GM21737 (cell line): Measurements from ENCODE around the gene CERS4.
"Not testable (repeated sequence)": the region's sequence is repeated elsewhere in the genome, so short reads cannot be mapped to it uniquely, and the experiment has no call there.

Experiments used
- ATAC-seq: cut with Tn5 transposase; IDR thresholded peaks from one replicate; pipeline ENCODE4 v1.9.1; 2021; ENCODE audit warnings: mild to moderate bottlenecking, moderate library complexity; ENCODE audit not compliant: unreplicated experiment

Gene CERS4

DNA sequence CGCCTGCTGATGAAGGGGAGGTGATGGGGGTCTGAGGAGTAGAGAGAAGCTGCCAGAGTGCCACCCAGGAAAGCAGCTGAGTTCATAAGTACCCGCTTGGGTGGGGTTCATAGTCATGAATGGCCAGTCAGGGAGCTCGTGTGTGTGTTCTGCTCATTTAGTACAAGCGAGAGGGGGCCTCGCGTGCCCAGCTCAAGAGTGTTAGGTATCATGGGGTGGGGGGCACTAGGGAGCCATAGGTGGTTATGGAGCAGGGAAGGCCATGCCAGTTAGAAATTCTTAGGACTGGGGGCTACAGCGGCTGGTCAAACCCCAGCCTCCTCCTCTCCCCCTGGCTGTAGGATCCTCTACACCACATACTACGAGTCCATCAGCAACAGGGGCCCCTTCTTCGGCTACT is 52.2 kb downstream of the CERS4 start:
- no peak for ATAC-seq

DNA sequence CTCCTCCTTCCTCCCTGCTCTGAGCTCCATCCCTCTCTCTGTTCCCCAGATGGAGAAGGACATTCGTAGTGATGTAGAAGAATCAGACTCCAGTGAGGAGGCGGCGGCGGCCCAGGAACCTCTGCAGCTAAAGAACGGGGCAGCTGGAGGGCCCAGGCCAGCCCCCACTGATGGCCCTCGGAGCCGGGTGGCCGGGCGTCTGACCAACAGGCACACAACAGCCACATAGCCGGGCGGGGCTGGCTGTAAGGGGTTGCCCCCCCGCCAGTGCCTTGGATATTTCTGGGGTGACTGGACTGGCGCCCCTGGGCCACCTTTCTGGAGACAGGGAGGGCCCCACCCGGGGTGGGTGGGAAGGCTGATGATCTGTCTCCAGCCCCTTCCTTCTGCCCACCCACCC is 52.7 kb downstream of the CERS4 start:
- ATAC-seq, result no peak

DNA sequence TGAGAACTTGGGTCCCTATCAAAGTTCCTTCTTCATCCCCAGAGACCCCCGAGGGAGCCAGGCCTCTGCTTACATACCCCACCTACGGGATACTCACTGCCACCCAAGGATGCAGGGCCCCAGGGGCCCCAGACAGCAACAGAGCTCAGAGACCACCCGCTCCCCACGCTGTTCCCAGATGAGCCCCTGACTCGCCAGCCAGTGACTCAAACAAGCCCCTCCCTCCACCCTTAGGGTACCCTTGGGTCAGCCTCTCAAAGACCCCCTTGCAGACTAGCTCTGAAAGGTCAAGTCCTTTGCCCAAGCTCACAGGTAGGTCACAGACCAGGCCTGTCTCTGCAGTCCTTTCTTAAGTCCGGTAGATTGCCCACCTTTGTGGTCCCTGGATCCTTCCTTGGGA is 53.3 kb downstream of the CERS4 start:
- ATAC-seq, result no peak

DNA sequence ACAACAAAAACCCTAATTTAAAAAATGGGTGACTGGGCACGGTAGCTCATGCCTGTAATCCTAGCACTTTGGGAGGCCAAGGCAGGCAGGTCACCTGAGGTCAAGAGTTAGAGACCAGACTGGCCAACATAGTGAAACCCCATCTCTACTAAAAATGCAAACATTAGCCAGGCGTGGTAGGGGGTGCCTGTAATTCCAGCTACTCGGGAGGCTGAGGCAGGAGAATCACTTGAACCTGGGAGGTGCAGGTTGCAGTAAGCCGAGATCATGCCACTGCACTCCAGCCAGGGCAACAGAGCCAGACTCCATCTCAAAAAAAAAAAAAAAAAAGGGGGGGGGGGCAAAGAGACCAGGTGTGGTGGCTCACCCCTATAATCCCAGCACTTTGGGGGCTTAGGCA is 55.1 kb downstream of the CERS4 start:
- not testable (repeated sequence) for ATAC-seq

DNA sequence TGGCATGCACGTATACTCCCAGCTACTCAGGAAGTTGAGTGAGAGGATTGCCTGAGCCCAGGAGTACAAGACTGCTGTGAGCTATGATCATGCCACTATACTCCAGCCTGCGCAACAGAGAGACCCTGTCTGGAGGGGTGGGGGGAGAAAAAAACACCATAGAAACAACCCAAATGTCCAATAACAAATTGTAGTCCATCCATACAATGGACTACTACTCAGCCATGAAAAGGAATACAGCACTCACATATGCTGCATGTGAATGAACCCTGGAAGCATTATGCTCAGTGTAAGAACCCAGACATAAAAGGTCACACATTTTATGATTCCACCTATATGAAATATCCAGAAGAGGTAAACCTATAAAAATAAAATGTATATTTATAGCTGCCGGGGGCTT is 56.7 kb downstream of the CERS4 start:
- ATAC-seq, result no peak

DNA sequence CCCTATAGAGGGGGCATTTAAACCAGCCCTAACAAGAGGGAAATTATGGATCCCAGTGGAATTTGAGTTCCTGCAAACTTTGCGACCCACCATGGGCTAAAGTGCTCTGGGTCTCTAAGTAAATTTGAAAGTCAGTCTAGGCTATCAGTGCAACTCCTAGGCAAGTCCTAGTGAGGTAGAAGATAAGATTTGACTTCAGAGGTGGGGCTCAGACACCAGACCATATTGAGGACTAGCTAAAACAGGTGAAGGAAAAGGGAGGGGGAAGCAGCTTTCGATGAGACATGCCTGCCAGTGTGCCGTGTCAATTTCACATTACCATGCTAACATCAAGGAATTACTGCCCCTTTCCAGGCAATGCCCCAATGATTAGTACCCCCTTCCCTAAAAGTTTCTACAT is 60.6 kb downstream of the CERS4 start:
- ATAC-seq, result no peak

DNA sequence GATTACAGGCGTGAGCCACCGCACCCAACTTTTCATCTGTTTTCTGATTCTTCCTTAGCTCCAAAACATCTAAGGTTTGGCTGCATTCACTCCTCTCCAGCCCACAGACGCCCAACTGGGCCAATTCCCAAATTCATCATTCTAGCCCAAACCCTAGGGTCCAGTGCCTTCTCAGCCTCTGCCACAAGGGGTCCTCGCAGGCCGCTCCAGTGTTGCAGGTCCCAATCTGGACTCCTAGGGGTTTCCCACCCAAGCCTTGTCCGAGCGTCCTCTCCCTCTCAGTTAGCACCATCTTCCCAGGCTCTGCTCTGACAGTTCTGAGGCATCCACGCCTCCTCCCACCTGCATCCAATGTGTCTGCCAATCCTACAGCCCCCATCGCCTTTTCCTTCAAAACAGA is 67.3 kb downstream of the CERS4 start:
- ATAC-seq, result not testable (repeated sequence)

DNA sequence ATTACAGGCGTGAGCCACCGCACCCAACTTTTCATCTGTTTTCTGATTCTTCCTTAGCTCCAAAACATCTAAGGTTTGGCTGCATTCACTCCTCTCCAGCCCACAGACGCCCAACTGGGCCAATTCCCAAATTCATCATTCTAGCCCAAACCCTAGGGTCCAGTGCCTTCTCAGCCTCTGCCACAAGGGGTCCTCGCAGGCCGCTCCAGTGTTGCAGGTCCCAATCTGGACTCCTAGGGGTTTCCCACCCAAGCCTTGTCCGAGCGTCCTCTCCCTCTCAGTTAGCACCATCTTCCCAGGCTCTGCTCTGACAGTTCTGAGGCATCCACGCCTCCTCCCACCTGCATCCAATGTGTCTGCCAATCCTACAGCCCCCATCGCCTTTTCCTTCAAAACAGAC is 82.2 kb downstream of the CERS4 start:
- ATAC-seq, result not testable (repeated sequence)

DNA sequence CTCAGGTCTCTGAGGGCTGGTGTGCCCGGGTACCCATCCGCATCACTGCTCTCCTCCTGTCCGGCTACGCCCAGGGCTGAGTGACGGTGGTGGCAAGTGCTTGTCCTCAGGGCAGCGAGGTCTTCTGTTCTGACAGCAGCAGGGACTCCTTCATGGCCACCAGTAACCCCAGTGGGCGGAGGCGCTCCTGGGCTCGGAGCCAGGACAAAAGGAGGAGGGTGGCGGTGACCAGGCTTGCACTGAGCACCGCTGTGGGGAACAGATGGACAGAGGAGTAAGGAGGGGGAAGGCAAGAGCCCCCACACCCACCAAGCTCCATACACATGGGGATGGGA is 93.2 kb downstream of the CERS4 start:
- no peak for ATAC-seq

DNA sequence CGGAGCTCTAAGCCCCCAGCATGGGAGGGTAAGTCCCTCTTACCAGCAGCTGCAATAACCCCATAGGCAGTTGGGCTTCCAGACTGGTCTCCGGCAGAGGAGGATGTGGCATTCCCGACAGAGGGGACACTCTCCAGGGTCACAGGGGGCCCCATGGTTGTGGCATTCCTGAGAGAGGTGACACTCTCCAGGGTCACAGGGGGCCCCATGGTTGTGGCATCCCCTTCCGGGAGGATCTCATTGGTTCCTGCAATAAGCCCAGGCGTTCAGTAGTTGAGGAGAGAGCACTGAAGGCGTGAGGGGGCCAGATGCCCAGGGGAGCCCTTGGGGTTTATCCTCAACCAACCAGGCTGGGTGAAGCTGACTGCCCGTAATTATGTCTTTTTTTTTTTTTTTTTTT is 93.6 kb downstream of the CERS4 start:
- ATAC-seq, result no peak

DNA sequence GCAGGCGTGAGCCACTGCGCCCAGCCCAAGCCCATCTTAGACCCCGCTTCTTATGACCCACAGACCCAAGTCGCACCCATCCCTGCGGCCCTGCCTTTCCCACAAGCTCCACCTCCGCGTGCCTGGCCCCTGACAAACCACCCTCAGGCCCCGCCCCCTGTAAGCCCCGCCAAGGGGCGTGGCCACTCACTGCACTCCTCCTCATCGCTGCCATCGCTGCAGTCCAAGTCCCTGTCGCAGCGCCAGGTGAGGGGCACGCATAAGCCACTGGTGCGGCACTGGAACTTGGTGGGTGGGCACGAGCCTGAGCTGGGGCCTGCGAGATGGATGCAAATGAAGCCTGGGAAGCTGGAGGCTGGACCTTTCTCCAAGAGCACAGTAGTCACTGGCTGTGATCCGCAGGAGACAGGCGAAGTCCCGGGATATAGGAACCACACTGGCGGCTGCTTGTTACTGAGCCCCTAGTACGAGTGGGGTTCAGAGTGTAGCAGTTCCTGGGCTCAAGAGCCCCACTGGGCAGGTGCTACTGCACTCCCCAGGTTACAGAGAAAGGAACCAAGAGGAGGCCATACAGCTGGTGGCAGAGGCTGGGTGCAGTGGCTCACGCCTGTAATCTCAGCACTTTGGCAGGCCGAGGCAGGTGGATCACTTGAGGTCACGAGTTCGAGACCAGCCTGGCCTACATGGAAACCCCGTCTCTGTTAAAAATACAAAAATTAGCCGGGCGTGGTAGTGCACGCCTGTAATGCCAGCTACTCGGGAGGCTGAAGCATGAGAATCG is 95.9 kb downstream of the CERS4 start:
- ATAC-seq, result no peak

DNA sequence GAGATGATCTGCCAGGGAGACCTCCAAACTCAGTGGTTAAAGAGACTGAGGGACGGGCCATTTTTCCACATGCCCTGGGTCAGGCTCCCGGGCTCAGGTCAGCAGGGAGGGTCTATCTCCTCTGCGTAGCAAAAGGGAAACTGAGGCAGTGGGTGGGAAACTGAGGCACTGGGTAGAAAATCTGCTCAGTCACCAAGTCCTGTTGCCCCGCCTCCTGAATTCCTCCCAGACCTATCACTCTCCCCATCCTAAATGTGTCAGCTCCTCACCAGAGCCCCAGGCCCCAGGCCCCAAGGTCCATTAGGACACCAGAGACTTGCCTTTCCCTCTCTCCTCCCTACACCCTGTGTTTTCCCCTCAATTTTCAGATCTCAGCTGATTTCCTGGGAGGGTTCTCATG is 96.6 kb downstream of the CERS4 start:
- ATAC-seq, result no peak

DNA sequence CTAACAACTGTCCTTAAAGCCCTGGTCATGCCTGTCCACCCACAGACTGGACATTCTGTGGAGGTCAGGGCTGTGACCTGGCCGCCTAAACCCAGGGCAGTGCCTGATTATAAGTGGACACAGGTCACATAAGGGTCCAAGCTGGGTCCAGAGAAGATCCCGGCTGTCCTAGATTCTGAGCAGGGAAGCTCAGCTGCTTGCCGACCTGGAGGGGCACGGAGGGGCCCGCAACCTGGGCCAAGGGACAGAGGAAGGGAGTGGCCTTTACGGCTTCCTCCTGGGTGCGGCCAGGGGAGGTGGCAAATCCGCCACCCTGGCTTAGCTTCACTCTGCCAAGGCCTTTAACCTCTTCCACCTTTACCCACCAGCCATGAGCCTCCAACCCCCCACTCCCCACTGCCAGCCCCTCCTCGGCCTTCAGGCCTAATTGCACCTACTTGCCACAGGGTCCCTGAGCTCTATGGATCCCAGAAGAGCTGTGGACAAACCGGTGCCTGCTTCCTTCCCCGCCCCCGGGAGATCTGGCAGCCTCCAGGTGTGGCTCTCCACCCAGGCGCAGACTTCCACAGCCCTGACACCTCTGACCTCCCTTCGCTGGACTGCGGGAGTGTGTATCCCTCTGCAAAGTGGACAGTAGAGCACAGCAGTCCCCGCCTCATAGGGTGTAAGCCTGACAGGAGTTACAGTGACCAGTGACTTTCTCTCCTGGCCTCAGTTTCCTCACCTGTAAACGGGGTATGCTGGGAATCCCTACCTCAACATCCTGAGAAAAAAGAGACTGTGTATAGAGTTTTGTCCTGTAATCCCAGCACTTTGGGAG is 97.3 kb downstream of the CERS4 start:
- no peak for ATAC-seq

DNA sequence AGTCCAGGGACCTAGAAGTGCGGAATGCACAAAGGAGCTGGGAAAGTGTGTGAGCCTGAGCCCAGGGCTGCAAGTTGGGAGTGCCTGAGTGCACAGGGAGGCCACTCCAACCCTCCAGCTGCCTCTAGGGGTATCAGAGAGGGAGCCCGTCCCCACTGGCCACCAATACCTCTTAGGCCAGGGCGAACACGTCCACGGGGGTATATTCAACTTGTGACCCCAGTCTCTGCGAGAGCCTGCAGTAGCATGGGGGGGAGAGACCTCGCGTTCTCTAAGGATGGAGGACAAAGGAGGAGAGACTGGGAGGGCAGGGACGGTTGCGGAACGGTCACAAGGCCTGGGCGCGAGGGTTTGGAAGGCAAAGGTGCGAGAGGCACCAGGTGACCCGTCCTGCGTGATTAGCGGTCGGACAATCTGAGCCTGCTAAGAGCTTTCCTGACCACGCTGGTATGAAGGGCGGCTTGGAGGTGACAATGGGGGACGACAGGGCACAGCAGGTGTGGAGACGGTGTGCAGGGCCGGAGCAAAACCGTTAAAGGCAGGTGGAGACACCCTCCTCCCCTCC is 98.3 kb downstream of the CERS4 start:
- no peak for ATAC-seq

DNA sequence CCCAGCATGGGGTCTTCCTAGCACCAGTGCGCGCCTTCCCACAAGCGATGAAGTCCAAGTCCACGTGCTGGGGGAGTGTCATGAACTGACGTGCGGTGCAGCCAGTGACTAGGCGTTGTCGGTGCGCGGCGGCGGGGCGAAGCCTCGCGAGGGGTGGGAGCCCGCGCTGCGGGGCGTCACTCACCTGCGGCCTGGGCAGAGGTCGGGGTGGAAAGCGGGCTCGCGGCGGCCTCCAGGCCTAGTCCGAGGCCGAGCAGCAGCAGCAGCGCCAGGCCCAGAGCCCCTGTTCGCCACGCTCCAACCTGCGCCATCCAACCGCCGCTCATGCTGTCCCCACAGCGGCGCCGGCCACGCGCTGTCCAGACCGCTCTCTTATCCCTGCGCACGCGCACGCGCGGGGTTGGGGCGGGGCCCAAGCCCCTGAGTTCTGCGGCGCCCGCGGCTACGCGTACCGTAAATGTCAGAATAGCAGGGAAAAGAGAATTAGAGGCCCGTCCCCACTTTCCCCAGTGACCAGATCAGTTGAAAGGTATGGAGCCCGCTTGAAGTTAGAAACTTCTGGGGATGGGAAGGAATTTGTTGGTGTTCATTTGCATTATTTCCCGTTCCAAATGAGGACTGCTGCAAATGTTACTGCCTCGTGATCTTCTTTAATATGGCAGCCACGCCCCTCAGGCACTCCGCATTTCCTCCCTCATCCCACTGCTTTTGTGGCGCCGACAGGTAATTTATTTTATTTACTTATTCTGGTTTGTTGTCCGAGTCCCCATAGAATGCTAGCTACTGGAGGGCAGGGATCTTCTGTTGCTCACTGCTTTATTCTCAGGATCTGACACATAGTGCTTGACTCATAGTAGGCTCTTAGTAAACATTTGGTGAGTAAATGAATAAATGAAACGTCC is 99.0 kb downstream of the CERS4 start, which contains the start of gene CD320:
CD320 (minus strand) TSS at position 394 of the 902 bp plus-strand sequence; CDS start at position 326, 68 bp downstream.
- ATAC-seq, result peak; percentile 76

DNA sequence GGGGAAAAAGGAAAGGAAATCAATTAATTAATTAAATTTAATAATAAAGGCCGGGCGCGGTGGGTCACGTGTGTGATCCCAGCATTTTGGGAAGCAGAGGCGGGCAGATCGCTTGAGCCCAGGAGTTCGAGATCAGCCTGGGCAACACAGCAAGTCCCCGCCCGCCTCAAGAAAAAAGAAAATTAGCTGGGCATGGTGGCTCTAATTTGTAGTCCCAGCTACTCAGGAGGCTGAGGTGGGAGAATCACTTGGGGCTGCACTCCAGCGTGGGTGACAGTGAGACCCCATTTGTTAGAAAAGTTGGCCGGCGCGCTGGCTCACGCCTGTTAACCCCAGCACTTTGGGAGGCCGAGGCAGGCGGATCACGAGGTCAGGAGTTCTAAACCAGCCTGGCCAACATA is 99.7 kb downstream of the CERS4 start:
- no peak for ATAC-seq

DNA sequence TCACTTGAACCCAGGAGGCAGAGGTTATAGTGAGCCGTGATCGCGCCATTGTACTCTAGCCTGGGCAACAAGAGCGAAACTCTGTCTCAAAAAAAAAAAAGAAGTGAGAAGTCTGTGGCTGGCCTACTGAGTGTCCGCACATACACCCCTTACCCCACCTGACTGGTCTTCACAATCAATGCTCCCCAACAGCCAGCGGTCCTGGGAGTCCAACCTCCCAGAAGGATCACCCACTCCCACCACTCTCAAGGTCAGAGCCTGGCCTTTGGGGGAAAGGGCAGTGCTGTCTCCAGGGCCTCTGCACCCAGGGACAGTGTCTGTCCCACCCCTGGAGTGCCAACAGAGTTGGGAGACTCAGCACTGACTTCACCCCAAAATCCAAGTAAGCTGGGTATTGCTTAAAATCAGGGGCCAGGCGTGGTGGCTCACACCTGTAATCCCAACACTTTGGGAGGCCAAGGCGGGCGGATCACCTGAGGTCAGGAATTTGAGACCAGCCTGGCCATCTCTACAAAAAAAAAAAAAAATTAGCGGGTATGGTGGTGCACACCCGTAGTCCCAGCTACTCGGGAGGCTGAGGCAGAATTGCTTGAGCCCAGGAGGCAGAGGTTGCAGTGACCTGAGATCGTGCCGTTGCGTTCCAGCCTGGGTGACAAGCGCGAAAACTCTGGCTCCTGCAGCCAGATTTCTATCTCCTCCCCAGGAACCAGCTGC is 101.3 kb downstream of the CERS4 start:
- ATAC-seq, result no peak

DNA sequence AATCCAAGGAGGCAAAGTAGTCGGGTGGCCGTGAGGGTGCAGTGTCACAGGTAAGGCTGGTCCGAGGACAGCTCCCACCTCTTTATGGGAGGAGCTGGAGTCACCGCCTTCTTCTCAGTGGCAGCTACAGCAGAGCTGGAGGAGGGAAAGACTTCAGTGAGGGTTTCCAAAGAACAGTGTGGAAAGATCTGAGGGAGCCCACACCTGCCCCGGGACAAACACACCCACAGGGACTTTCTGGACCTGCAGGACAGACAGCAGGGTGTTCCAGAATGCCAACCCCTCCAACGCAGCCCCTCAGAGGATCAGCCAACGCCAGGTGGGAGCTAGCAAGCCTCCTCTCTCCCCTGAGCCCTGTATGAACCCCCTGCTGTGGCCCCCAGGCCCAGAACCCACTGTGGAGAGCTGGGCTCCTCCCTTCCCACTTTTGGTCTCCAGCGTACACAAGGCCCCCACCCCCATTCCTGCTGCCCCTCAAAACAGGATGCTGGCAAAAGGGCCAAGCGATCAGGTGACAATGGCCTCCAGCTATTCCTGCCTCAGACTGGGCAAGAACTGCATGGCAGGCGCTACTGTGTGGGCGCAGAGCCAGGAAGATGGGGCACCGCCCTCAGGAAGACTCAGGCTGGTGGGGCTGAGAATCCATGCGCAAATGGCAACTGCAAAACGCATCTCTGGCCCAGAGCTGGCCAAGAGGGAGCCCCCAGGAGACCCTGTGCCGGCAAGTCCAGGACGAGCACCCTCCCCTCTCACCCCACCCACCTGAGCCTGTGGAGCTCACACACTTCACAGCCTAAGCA is 102.5 kb downstream of the CERS4 start:
- ATAC-seq, result no peak
